HEK293 (cell line): ENCODE data around the gene DCUN1D2.

ENCODE experiments used
- CTCF ChIA-PET: fragments of 350-600 bp; formaldehyde crosslinking; extraction: SDS; loops from one replicate; lab custom pipeline; 2021; ENCODE audit warnings: antibody characterized with exemption; lab: Yijun Ruan, JAX
- POLR2A ChIA-PET: fragments of 300-600 bp; formaldehyde crosslinking; extraction: SDS; loops from one replicate; lab custom pipeline; 2020; ENCODE audit warnings: antibody characterized with exemption, inconsistent platforms; lab: Yijun Ruan, JAX
- H3K27ac ChIP-seq: fragments of 200-500 bp; sonication (Bioruptor generic); 2 replicates; pipeline ENCODE4 v1.5.1; 2014; ENCODE audit warnings: low read depth, low read length, control low read depth, inconsistent platforms; ENCODE audit errors: extremely low read depth
- H3K36me3 ChIP-seq, 2 experiments: fragments of 200-500 bp in 1 of 2; sonication (Bioruptor generic) in 1 of 2; 1 replicate in 1 of 2; 2 replicates in 1 of 2; pipeline ENCODE4 v1.5.1; 2014 to 2017; ENCODE audit warnings: inconsistent platforms in 2 of 2, low read length in 2 of 2; ENCODE audit not compliant: control insufficient read depth in 2 of 2, insufficient read depth in 1 of 2
- H3K4me1 ChIP-seq: fragments of 200-500 bp; sonication (Bioruptor generic); 2 replicates; pipeline ENCODE4 v1.5.1; 2014; ENCODE audit warnings: mild to moderate bottlenecking, low read length, inconsistent platforms; ENCODE audit not compliant: control insufficient read depth, insufficient read depth
- H3K4me3 ChIP-seq: 2 replicates; pipeline ENCODE4 v1.5.1; 2011; ENCODE audit warnings: low read depth, mild to moderate bottlenecking, control low read depth, low read length, moderate library complexity
- H3K9me3 ChIP-seq: fragments of 200-500 bp; sonication (Bioruptor generic); 2 replicates; pipeline ENCODE4 v1.5.1; 2014; ENCODE audit warnings: low read depth, low read length, inconsistent platforms; ENCODE audit not compliant: control insufficient read depth, insufficient read depth
- CTCF ChIP-seq: fragments of 450-650 bp; formaldehyde crosslinking; IDR thresholded peaks from 2 replicates; pipeline ENCODE4 v1.5.1; 2016; ENCODE audit warnings: missing biosample characterization, missing genetic modification characterization
- KLF17 ChIP-seq: fragments of 450-650 bp; formaldehyde crosslinking; IDR thresholded peaks from 2 replicates; pipeline ENCODE4 v1.5.1; 2016; ENCODE audit warnings: missing biosample characterization, missing genetic modification characterization
- KLF8 ChIP-seq: fragments of 450-650 bp; formaldehyde crosslinking; IDR thresholded peaks from 2 replicates; pipeline ENCODE4 v1.5.1; 2016; ENCODE audit warnings: missing biosample characterization, missing genetic modification characterization
- KLF9 ChIP-seq: fragments of 450-650 bp; formaldehyde crosslinking; IDR thresholded peaks from 2 replicates; pipeline ENCODE4 v1.5.1; 2016; ENCODE audit warnings: missing biosample characterization, missing genetic modification characterization, low read depth
- OSR2 ChIP-seq: fragments of 450-650 bp; formaldehyde crosslinking; IDR thresholded peaks from 2 replicates; pipeline ENCODE4 v1.5.1; 2016; ENCODE audit warnings: missing biosample characterization, missing genetic modification characterization
- RBAK ChIP-seq: fragments of 450-650 bp; formaldehyde crosslinking; IDR thresholded peaks from 2 replicates; pipeline ENCODE4 v1.5.1; 2016; ENCODE audit warnings: missing biosample characterization, missing genetic modification characterization
- SCRT1 ChIP-seq: fragments of 450-650 bp; formaldehyde crosslinking; IDR thresholded peaks from 2 replicates; pipeline ENCODE4 v1.5.1; 2016; ENCODE audit warnings: missing biosample characterization, missing genetic modification characterization, borderline replicate concordance
- YY1 ChIP-seq: fragments of 450-650 bp; formaldehyde crosslinking; IDR thresholded peaks from 2 replicates; pipeline ENCODE4 v1.5.1; 2018; ENCODE audit warnings: missing biosample characterization, missing genetic modification characterization
- ZBTB17 ChIP-seq: fragments of 450-650 bp; formaldehyde crosslinking; IDR thresholded peaks from 2 replicates; pipeline ENCODE4 v1.5.1; 2016; ENCODE audit warnings: missing biosample characterization, missing genetic modification characterization
- ZNF10 ChIP-seq: fragments of 450-650 bp; formaldehyde crosslinking; IDR thresholded peaks from 2 replicates; pipeline ENCODE4 v1.5.1; 2017; ENCODE audit warnings: missing biosample characterization, missing genetic modification characterization
- ZNF146 ChIP-seq: fragments of 450-650 bp; formaldehyde crosslinking; IDR thresholded peaks from 2 replicates; pipeline ENCODE4 v1.5.1; 2016; ENCODE audit warnings: missing biosample characterization, missing genetic modification characterization
- ZNF18 ChIP-seq: fragments of 450-650 bp; formaldehyde crosslinking; IDR thresholded peaks from 2 replicates; pipeline ENCODE4 v1.5.1; 2016; ENCODE audit warnings: missing biosample characterization, missing genetic modification characterization
- ZNF239 ChIP-seq: fragments of 450-650 bp; formaldehyde crosslinking; IDR thresholded peaks from 2 replicates; pipeline ENCODE4 v1.5.1; 2016; ENCODE audit warnings: missing biosample characterization, missing genetic modification characterization
- ZNF26 ChIP-seq: fragments of 450-650 bp; formaldehyde crosslinking; IDR thresholded peaks from 2 replicates; pipeline ENCODE4 v1.5.1; 2016; ENCODE audit warnings: missing biosample characterization, missing genetic modification characterization
- ZNF398 ChIP-seq: fragments of 450-650 bp; formaldehyde crosslinking; IDR thresholded peaks from 2 replicates; pipeline ENCODE4 v1.5.1; 2017; ENCODE audit warnings: missing biosample characterization, missing genetic modification characterization
- ZNF48 ChIP-seq: fragments of 450-650 bp; formaldehyde crosslinking; IDR thresholded peaks from 2 replicates; pipeline ENCODE4 v1.5.1; 2016; ENCODE audit warnings: missing biosample characterization, missing genetic modification characterization
- ZNF488 ChIP-seq: fragments of 450-650 bp; formaldehyde crosslinking; IDR thresholded peaks from 2 replicates; pipeline ENCODE4 v1.5.1; 2016; ENCODE audit warnings: missing biosample characterization, missing genetic modification characterization
- ZNF501 ChIP-seq: fragments of 450-650 bp; formaldehyde crosslinking; IDR thresholded peaks from 2 replicates; pipeline ENCODE4 v1.5.1; 2016; ENCODE audit warnings: missing biosample characterization, missing genetic modification characterization
- ZNF514 ChIP-seq: fragments of 450-650 bp; formaldehyde crosslinking; IDR thresholded peaks from 2 replicates; pipeline ENCODE4 v1.5.1; 2016; ENCODE audit warnings: missing biosample characterization, missing genetic modification characterization
- ZNF530 ChIP-seq: fragments of 450-650 bp; formaldehyde crosslinking; IDR thresholded peaks from 2 replicates; pipeline ENCODE4 v1.5.1; 2016; ENCODE audit warnings: low read depth, missing biosample characterization, missing genetic modification characterization
- ZNF544 ChIP-seq: fragments of 450-650 bp; formaldehyde crosslinking; IDR thresholded peaks from 2 replicates; pipeline ENCODE4 v1.5.0; 2017; ENCODE audit warnings: missing biosample characterization, missing genetic modification characterization
- ZNF571 ChIP-seq: fragments of 450-650 bp; formaldehyde crosslinking; IDR thresholded peaks from 2 replicates; pipeline ENCODE4 v1.5.0; 2017; ENCODE audit warnings: missing biosample characterization, missing genetic modification characterization
- ZNF596 ChIP-seq: fragments of 450-650 bp; IDR thresholded peaks from 2 replicates; pipeline ENCODE4 v1.5.0; 2018; ENCODE audit warnings: missing biosample characterization, mild to moderate bottlenecking, missing genetic modification characterization, moderate library complexity
- ZNF701 ChIP-seq: fragments of 450-650 bp; formaldehyde crosslinking; IDR thresholded peaks from 2 replicates; pipeline ENCODE4 v1.5.1; 2016; ENCODE audit warnings: missing biosample characterization, missing genetic modification characterization
- ZNF768 ChIP-seq: fragments of 450-650 bp; formaldehyde crosslinking; IDR thresholded peaks from 2 replicates; pipeline ENCODE4 v1.5.1; 2018; ENCODE audit warnings: missing biosample characterization, mild to moderate bottlenecking, missing genetic modification characterization
- ZNF776 ChIP-seq: fragments of 450-650 bp; formaldehyde crosslinking; IDR thresholded peaks from 2 replicates; pipeline ENCODE4 v1.5.0; 2017; ENCODE audit warnings: missing biosample characterization, missing genetic modification characterization, borderline replicate concordance

The DCUN1D2 gene

GRCh38 chr13:113532156-113532806, 41.8 kb upstream of the DCUN1D2 start:
- Histone ChIP-seq H3K27ac (no peak overlapping the region), H3K9me3 (no peaks in the 10 kb centered on the region), H3K4me1 (no peaks in the 10 kb centered on the region), H3K36me3 (peaks cover 0 to 46% of the 10 kb centered on the region in 2 experiments; a peak in 1 of 3 replicates)
- ChIA-PET CTCF (interaction anchor here (1.0 kb wide), 1 partner anchor 49 kb away, joined by 3 read pairs; no protein-coding TSS in a partner anchor), POLR2A (no interaction called here)
- TF ChIP-seq ZNF10 (tag by site-specific recombination) (no peak), OSR2 (no peak), ZNF48 (no peak), ZNF488 (tag by site-specific recombination) (no peak), ZNF530 (tag by site-specific recombination) (no peak), ZNF544 (tag by site-specific recombination) (no peak), ZNF26 (tag by site-specific recombination) (no peak), ZNF768 (tag by site-specific recombination) (no peak), RBAK (tag by site-specific recombination) (no peak), KLF9 (tag by site-specific recombination) (no peak), ZNF146 (tag by site-specific recombination) (no peak), ZNF571 (tag by site-specific recombination) (no peak), ZBTB17 (tag by site-specific recombination) (no peak), ZNF776 (tag by site-specific recombination) (no peak), ZNF701 (tag by site-specific recombination) (no peak), YY1 (tag by site-specific recombination) (no peak)
- TF ChIP-seq, all 188 proteins: peak for 0
- no peak overlapping the region for H3K4me3 ChIP-seq

- ChIA-PET CTCF (interaction anchor here (0.6 kb wide), 1 partner anchor 61 kb away, joined by 6 read pairs; no protein-coding TSS in a partner anchor), POLR2A (no interaction called here)
- Histone ChIP-seq H3K4me1 (no peaks in the 10 kb centered on the region), H3K36me3 (peaks cover 0 to 50% of the 10 kb centered on the region in 2 experiments; a peak in 1 of 3 replicates), H3K4me3 (no peak overlapping the region), H3K27ac (no peak overlapping the region), H3K9me3 (no peaks in the 10 kb centered on the region)
- TF ChIP-seq KLF8 (no peak), ZNF239 (tag by site-specific recombination) (no peak), KLF17 (tag by site-specific recombination) (no peak), ZNF596 (tag by site-specific recombination) (no peak), ZNF501 (tag by site-specific recombination) (no peak), SCRT1 (tag by site-specific recombination) (no peak), ZNF398 (no peak), ZNF514 (tag by site-specific recombination) (no peak), CTCF (no peak), ZNF18 (tag by site-specific recombination) (no peak)
These were observed 40.7 kb upstream of the DCUN1D2 start for GRCh38 chr13:113531041-113531873.
